GM18868 (cell line): ENCODE data around the gene MR1.
A peak's percentile ranks its signal among the peaks of the same experiment; 100 is the strongest.

Source experiments
- ATAC-seq: cut with Tn5 transposase; IDR thresholded peaks from one replicate; pipeline ENCODE4 v1.9.1; 2021; ENCODE audit warnings: mild to moderate bottlenecking, moderate library complexity; ENCODE audit not compliant: unreplicated experiment

MR1 gene

GRCh38 chr1:181089676-181090544 lies 56.1 kb downstream of the MR1 start:
- ATAC-seq = peak; percentile 30

DNA sequence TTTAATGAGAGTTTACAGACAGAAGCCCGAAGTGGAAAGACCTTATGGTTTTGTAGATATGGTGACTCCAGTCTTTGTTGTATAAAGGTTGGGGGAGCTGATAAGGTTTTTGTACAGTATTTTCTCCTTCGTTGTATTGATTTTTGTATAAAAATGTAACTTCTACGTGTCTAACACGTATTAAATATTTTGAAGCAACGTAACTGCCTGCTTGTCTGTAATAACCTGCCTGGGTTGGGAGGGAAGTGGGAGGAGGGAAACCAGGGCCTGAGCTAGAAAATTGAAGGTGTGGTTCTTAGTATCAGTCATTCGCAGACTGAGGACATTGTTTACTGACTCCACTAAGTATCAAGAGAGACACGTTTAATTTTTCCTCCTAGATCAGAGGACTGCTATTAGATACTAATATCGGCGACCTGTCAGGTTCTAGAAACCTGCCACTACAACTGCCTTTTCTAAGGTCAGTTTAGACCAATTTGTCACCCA lies 56.9 kb downstream of the MR1 start:
- ATAC-seq = no peak

DNA sequence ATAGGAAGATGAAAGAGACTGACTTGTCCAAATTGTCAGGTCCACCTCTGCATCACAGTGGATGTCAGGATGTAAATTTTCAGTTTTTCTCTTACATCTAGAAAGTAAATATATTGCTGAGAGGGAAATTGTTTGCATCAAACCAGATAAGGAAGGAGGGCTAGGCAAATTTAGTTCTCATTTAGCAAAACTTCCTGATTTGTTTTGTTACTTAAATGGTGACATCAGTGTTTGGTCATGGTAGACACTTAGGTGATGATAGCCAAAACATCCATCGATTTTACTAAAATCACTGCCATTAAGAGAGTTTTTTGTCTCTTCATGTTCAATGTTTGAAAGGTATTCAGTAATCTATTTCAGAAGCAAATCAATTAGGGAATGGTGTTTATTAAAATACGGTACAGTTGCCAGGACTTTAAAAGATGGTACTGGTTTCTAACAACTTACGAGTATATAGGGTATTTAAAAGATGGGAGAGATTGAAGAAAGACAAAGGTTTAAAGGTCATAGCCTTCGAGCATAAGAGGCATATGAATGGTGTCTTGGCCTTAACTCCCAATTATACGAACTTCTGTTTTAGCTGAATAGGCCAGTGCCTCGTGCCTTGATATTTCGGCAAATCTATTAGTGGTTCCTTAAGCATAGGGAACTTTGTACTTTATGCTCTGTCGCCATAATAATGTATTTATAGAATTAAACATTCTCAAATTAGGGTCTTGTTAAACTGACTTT lies 57.7 kb downstream of the MR1 start:
- ATAC-seq = no peak

DNA sequence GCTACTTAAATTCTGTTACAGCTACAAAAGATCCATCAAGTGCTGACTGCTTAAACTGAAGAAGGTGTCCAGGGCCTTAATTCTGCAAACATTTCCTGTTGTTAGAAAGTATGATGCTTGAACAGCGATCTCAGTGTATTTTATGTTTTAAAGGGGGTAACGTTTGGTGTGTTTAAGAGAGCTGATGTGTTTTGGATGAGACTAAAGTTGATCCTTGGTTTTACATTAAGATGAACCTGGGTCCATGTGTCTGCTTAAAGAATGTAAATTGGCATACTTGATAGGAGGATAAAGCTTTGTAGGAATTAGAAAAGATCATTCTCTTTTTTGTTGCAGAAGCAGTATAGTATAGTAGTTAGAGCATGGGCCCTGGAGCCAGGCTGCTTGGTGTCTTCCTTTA lies 58.3 kb downstream of the MR1 start:
- ATAC-seq = no peak

DNA sequence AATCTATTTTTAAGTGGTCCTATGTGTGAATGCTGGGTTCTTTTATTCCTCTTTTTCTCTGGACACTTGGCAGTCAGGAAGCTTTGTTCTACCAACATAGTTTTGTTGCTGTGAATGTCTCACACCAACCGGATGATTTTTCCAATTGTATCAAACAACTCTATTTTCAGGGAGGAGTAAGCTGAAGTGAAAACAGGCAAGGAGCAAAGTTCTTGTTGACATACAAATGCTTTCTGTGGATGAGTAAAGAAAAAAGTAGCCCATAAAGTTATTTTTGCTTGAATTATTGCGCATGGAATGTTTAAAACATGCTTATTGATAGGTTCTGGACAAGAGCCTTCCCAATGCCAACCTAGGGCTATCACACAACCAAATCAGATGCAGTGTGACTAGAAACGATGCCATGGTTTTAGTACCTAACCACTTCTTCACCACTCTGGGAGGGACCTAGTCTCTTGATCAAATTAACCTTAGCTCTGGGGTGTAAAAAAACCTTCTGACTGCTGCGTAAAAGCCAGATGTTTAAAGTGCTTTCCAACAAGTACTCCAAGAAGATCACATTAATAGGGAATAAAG lies 59.2 kb downstream of the MR1 start:
- no peak for ATAC-seq

GRCh38 chr1:181094416-181095212 lies 60.8 kb downstream of the MR1 start:
- ATAC-seq = no peak

DNA sequence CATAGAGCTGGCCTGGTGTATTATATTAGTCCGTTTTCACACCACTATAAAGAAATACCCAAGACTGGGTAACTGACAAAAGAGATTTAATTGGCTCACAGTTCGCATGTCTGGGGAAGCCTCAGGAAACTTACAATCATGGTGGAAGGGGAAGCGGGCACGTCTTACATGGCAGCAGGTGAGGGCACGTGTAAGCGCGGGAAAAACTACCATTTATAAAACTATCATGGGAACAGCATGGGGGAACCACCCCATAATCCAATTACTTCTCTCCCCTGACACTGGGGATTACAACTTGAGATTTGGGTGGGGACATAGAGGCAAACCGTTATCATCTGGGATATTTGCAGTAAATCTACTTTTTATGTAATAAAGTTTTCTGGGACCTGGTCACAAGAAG lies 61.5 kb downstream of the MR1 start:
- ATAC-seq = no peak

DNA sequence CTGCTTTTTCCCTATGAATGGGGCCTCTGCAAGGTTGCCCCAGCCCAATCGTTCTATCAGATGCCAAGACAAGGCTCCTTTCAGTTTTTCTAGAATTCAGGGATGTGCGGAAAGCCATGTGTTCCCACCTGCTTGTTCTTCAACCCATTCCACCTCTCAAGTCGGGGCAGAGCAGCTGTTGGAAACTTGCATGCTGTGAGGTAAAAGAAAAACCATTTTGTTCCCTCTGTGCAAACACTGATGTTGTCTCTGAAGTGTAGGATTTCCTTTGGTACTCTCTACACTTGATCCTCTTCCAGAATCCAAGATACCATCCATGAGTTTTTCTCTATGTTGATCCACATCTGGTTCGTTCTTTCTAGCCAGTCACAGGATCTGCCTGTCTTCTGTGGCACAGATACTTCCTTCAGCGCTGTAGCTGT lies 62.0 kb downstream of the MR1 start:
- no peak for ATAC-seq

GRCh38 chr1:181097242-181097641 lies 63.5 kb downstream of the MR1 start:
- no peak for ATAC-seq

- peak; percentile 69 for ATAC-seq
Observed at GRCh38 chr1:181099152-181100014, 65.6 kb downstream of the MR1 start.

- peak; percentile 30 for ATAC-seq
Observed at GRCh38 chr1:181100015-181100905, 66.5 kb downstream of the MR1 start.

- no peak for ATAC-seq
Observed at GRCh38 chr1:181100934-181101333, 67.2 kb downstream of the MR1 start.

DNA sequence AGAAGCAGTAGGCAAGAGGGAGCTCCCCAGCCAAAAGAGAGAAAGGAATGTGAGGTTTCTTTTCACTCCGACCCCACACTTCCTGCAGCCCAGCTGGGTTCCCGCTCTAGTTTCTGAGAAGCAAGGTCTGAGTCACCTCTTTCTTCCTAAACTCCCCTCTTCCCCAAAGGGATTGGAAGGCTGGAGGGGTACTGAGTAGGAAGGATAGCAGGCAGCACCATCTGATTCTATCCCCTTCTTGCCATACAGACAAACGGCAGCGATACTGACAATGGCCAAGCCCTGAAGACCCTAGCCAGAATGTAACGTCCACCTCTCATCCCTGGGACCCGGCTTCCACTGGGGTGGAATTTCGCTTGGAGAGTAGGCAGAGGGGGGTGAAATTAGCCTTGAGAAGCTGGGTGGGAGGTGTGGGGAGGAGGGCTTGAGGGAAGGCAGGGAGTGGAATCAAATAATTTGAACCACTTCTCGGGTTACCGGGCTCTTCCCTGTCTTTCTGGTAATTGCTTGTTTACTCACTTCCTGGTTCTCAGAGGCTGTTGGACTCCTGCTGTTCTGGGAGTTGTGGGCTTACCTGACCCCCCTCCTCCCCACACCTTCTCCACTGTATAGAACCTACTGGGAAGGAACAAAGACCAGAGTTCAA lies 67.9 kb downstream of the MR1 start:
- no peak for ATAC-seq

DNA sequence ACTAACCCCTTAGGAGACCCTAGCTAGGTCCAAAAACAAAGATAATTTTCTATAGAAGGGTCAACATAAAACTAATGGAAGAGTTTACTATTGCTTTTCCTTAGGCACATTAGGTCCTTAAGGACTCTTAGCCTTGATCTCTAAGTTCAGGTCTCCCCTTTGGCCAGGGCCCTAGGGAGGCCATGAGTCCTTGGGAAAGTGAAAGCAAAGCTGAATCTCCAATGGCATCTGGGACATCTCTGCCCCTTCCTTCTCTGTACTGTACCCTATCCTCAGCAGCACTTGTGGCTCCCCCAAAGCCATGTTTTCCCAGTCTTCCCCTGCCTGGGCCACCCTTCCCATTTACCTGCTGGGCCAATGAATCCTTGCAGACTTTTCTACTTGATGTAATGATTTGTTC lies 69.1 kb downstream of the MR1 start:
- ATAC-seq = no peak

DNA sequence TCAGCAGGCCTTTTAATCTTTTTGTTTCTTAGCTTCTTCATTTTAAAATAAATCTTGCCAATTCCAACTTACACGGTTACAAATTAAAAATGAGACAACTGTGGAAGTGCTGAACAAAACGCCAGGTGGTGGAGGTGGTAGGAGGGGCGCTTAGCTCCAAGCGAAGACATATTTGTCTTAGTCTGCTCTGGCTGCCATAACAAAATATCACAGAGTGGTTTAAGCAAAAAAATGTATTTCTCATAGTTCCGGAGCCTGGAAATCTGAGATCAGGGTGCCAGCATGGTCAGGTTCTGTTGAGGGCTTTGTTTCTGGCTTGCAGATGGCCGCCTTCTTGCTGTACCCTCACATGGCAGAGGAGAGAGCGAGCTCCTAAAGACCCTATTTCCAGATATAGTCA lies 69.6 kb downstream of the MR1 start:
- ATAC-seq = no peak

DNA sequence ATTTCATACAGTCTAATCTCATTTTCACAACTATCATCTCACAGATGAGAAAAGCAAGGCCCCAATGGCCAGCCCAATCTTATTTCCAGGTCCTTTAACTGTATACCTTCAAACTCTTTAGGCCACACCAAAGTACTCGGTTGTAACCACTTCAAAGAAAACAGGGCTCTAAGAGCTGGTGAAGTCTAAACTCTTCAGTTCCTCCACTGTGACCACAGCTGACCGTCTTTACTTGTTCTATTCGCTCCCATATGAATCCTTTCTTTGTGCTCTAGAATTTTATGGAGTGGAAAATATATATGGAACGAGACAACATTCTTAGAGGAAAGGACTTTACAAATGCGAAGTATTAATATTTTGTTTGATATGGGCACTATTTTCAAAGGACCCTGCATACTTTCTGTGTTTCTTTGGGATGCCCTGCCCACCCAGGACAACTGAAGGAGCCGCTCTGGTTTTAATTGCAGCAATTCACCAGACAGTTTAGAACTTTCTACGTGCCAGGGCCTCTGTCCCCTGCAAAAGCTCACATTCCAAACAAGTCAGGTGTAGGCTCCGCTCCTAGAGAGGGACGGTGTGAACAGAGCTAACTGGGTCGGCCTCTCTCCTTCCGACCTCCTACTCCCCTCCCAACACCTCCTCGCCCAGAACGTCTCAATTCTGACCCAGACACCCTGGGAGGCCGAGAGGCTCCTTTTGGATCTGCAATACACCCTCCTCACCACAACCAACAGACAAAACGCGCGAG lies 70.4 kb downstream of the MR1 start:
- no peak for ATAC-seq

DNA sequence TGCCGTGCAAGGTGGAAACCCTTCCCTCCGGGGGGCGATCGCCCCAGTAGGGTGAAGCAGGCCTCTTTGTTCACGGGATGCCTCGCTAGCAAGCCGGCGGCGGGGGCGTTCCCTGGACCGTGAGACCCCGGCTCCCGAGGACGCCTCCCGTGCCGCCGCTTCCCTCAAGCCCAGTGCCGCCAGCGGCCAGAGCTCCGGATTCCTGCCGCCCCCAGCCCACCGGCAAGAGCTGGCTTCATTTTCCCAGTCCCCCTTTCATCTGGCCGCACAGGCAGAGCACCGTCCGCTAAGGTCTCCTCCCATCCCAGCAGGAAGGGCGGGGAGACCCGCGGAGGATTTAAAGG lies 71.0 kb downstream of the MR1 start:
- ATAC-seq = peak; percentile 13
